Measurements from ENCODE around the gene NDE1. TPM values are rescaled to one million over a fixed set of nuclear protein-coding genes. Genes with fewer than 3 reads are reported as not detected.

Gene NDE1
- total RNA-seq, 2 donors from 2014 or later: 60.5 to 69.2 TPM

DNA sequence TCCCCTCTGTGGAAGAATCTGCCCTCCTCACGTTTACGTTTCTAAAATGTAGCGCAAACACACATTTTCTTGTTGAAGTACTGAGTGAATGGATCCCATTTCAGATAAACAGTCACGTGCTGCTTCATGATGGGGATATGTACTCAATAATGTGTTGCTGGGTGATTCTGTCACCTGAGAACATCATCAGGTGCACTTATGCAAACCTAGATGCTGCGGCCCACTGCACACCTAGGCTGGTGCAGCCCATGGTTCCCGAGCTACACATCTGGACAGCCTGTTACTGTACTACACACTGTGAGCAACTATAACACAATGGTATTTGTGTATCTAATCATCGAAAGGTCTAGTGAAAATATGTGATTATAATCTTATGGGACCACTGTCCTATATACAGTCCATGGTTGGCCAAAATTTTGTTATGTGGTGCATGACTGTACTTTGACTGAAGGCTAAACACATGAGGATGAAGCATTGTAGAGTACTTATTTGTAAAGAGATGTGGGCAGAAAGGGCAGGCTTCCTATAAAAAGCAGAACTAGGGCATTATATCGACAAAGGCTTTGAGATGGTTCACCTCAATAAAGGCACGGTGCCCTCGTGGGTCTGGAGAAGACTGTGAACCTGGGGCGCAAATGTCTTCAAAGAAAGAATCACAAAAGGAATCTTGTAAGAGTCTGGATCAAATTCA is 33.4 kb upstream of the NDE1 start:
- no peaks in the 10 kb centered on the region for H3K9me3 ChIP-seq (ENCODE audit: control insufficient read depth, low read length)
- 95% methylated on average over 8 to 11 of the region's 11 CpGs for WGBS, 2 experiments (ENCODE audit: insufficient coverage in 1 of 2, insufficient read length in 1 of 2)
- peaks cover 77% of the 10 kb centered on the region for H3K36me3 Mint-ChIP-seq (ENCODE audit: low read depth)
- H3K36me3 ChIP-seq (ENCODE audit: control insufficient read depth, insufficient read depth, low read length): peaks cover 79% of the 10 kb centered on the region
- H3K27ac Mint-ChIP-seq: no peak overlapping the region
- H3K9me3 Mint-ChIP-seq: no peaks in the 10 kb centered on the region
- H3K4me1 ChIP-seq (ENCODE audit: control insufficient read depth, insufficient read depth, low read length): no peaks in the 10 kb centered on the region
- H3K4me1 Mint-ChIP-seq: no peaks in the 10 kb centered on the region
- no peak overlapping the region for H3K4me3 ChIP-seq (ENCODE audit: low read length)
- H3K27me3 Mint-ChIP-seq (ENCODE audit: insufficient read depth): no peaks in the 10 kb centered on the region
- no peak overlapping the region for H3K27ac ChIP-seq (ENCODE audit: low read depth, low read length)
- no peaks in the 10 kb centered on the region for H3K27me3 ChIP-seq (ENCODE audit: control insufficient read depth, insufficient read depth, low read length, poor library complexity, severe bottlenecking)
- DNase-seq: no peak
- H3K4me3 Mint-ChIP-seq: no peak overlapping the region
- no peak for TF ChIP-seq CTCF (conservative IDR thresholded peaks at IDR 0.05)
- H3K9ac ChIP-seq (ENCODE audit: extremely low read depth, low read length, poor library complexity, severe bottlenecking): no peak overlapping the region

GRCh38 chr16:15617901-15618300 is 32.1 kb upstream of the NDE1 start:
- no peaks in the 10 kb centered on the region for H3K27me3 Mint-ChIP-seq (ENCODE audit: insufficient read depth)
- Histone ChIP-seq H3K36me3 (ENCODE audit: control insufficient read depth, insufficient read depth, low read length) (peaks cover 78% of the 10 kb centered on the region), H3K9ac (ENCODE audit: extremely low read depth, low read length, poor library complexity, severe bottlenecking) (no peak overlapping the region), H3K27me3 (ENCODE audit: control insufficient read depth, insufficient read depth, low read length, poor library complexity, severe bottlenecking) (no peaks in the 10 kb centered on the region), H3K27ac (ENCODE audit: low read depth, low read length) (no peak overlapping the region), H3K4me1 (ENCODE audit: control insufficient read depth, insufficient read depth, low read length) (no peaks in the 10 kb centered on the region), H3K9me3 (ENCODE audit: control insufficient read depth, low read length) (no peaks in the 10 kb centered on the region), H3K4me3 (ENCODE audit: low read length) (no peak overlapping the region)
- H3K4me1 Mint-ChIP-seq: no peaks in the 10 kb centered on the region
- 89 to 91% methylated on average over 4 of the region's 4 CpGs for WGBS, 2 experiments (ENCODE audit: insufficient coverage in 1 of 2, insufficient read length in 1 of 2)
- H3K27ac Mint-ChIP-seq: no peak overlapping the region
- H3K36me3 Mint-ChIP-seq (ENCODE audit: low read depth): peaks cover 70% of the 10 kb centered on the region
- DNase-seq: no peak
- TF ChIP-seq CTCF (conservative IDR thresholded peaks at IDR 0.05): no peak
- H3K4me3 Mint-ChIP-seq: no peak overlapping the region
- H3K9me3 Mint-ChIP-seq: no peaks in the 10 kb centered on the region

DNA sequence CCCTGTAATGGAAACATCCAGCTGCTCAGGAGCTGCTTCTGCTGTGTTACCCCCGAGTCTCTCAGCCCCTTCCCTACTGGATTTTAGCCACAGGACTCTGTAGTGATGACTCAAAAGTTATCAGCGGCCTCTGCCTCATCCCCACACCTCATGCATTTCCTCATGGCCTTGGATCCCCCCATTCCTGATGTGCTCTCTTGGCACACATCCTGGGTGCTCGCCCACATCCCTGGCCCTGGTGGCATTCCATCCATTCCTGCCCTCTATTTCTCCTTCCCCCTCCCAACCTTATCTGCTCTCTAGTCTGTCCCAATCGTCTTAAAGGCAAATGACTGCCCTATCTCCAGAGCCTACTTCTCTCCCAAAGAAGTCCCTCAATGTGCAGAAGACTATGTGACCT is 31.7 kb upstream of the NDE1 start:
- Mint-ChIP-seq H3K27ac (no peak overlapping the region), H3K27me3 (ENCODE audit: insufficient read depth) (no peaks in the 10 kb centered on the region), H3K4me1 (no peaks in the 10 kb centered on the region), H3K4me3 (no peak overlapping the region), H3K9me3 (no peaks in the 10 kb centered on the region), H3K36me3 (ENCODE audit: low read depth) (peaks cover 67% of the 10 kb centered on the region)
- Histone ChIP-seq H3K9me3 (ENCODE audit: control insufficient read depth, low read length) (no peaks in the 10 kb centered on the region), H3K9ac (ENCODE audit: extremely low read depth, low read length, poor library complexity, severe bottlenecking) (no peak overlapping the region), H3K27ac (ENCODE audit: low read depth, low read length) (no peak overlapping the region), H3K36me3 (ENCODE audit: control insufficient read depth, insufficient read depth, low read length) (peaks cover 77% of the 10 kb centered on the region), H3K4me1 (ENCODE audit: control insufficient read depth, insufficient read depth, low read length) (no peaks in the 10 kb centered on the region), H3K27me3 (ENCODE audit: control insufficient read depth, insufficient read depth, low read length, poor library complexity, severe bottlenecking) (no peaks in the 10 kb centered on the region), H3K4me3 (ENCODE audit: low read length) (no peak overlapping the region)
- TF ChIP-seq CTCF (conservative IDR thresholded peaks at IDR 0.05): no peak
- no peak for DNase-seq
- WGBS, 2 experiments (ENCODE audit: insufficient coverage in 1 of 2, insufficient read length in 1 of 2): 90 to 95% methylated on average over 3 to 4 of the region's 4 CpGs
